ENCODE data around the gene GCH1.

GCH1 gene

DNA sequence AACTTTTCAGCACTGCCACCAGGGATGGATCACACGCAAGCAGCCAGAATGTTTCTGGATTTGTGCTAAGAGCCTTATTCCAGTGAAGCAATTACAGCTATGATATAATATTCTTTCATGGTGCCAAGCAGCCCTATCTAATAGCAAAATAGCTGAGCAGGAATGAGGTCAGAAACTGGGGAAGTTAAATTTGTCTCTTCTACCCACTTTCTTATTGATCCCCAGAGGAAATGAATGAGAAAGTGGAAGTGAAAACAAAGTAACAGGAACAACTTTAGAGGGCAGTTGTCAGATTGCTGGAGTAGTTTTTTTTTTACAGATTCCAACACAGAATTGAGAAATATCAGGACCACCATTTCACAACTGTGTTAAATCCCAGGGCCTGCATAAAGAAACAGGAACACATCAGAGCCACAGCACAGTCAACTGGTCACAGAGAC is 44.8 kb downstream of the GCH1 start:
- no peak for DNase-seq

DNA sequence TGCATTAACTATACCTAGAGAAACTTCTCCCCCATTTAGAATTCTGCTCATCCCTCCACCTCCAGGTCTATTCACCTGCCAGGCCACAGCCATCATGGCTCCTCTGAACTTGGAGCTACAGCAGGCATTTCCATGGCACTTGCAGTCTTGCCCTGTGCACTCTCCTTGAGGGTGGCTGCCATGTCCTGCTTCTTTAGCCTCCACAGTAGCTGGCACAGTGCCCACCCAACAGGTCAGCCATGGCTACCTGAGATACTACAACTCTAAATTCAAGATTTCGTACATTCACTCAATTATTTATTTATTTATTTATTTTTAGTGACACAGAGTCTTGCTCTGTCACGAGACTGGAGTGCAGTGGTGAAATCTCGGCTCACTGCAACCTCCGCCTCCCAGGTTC is 46.5 kb downstream of the GCH1 start:
- DNase-seq, result no peak

GRCh38 chr14:54854181-54854580 is 48.4 kb downstream of the GCH1 start:
- no peak for DNase-seq

- DNase-seq, result no peak
Observed at GRCh38 chr14:54853339-54853738, 49.3 kb downstream of the GCH1 start.

- no peak for DNase-seq
Observed at GRCh38 chr14:54852215-54852614, 50.4 kb downstream of the GCH1 start.

DNA sequence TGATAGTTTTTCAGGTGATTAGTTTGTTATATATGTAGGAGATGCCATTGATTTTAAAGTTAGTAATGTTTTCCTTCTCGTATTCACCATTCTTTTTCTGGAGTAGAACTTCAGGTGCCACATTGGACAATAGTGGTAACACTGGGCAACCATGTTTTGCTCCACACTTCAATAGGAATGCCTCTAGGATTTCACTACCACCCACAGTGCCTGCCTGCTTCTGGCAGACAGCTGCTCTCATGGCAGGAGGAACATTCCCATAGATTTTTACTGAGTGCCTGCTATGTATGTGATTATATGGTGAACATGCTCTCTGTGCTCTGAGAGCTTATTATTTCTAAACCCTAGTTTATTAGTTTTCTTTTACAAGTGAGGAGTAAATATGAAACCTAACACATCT is 53.7 kb downstream of the GCH1 start:
- no peak for DNase-seq

DNA sequence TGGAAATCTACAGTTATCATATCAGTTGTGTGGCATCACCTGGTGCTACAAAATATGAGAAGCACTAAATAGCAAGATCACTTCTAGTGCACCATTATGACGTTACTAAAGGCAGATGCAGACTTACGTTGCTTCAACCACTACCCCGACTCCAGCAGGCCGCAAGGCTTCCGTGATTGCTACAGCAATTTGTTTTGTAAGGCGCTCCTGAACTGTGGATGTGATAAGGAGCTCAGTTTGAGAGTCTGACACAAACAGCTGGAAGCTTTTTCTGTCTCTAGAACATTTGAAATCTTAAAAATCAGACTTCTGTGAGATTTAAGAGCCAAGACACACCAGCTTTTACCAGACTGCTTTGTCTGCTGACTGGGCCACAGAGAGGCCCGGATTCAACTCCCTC is 57.0 kb downstream of the GCH1 start:
- DNase-seq, result no peak

- DNase-seq, result no peak
Observed at GRCh38 chr14:54844479-54844878, 58.1 kb downstream of the GCH1 start.

DNA sequence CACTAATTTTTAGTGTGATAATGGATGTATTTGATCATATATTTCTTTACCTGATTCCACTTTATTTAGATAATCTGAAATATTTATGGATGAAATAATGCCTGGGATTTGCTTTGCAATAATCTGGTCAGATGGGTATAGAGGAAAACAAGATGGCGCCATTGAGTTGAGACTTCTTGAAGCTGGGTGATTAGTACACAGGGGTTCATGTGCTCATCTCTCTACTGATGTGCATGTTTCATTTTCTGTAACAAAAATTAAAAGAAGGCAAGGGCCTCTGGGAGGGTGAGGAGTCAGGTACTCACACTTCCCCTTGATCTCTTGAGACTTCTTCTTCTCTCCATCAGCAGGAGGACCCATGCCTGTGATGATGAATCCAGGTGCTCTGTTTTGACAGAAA is 61.8 kb downstream of the GCH1 start:
- no peak for DNase-seq

DNA sequence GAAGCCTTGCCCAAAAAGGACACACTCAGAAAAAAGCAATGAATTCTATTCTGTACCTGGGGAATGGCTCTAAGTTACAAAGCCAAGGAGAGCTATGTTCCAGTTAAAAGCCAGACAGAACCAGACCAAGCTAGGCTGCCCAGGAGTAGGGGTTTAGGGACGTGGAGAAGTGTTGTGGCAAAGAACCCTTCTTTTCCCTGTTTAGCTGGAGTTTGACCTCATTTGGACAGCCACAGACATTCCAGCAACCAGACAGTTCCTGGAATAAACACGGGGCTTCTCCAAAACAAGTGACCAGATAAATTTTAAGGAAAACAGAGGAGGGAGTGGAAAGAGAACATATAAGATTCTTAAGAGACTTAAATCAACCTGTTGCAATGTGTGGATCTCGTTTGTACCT is 62.3 kb downstream of the GCH1 start:
- DNase-seq, result no peak

DNA sequence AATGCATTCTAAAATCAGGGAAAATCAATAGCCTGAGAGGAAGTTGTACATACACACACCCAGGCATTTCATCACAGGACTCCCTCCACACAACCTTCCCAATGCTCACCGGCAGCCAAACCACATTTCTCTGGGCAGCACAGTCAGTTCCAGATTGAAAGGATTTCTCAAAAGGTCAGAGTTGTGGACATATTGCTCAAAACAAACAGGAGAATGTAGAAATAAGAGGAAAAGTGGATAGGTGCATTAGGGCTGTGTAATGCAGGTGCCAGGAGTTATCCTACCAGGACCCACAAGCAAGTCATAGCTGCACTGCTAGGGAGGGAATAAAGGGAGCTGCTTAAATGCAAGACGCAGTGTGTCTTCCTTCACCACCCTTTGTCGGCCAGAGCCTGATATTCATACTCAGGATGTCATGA is 62.9 kb downstream of the GCH1 start:
- no peak for DNase-seq

DNA sequence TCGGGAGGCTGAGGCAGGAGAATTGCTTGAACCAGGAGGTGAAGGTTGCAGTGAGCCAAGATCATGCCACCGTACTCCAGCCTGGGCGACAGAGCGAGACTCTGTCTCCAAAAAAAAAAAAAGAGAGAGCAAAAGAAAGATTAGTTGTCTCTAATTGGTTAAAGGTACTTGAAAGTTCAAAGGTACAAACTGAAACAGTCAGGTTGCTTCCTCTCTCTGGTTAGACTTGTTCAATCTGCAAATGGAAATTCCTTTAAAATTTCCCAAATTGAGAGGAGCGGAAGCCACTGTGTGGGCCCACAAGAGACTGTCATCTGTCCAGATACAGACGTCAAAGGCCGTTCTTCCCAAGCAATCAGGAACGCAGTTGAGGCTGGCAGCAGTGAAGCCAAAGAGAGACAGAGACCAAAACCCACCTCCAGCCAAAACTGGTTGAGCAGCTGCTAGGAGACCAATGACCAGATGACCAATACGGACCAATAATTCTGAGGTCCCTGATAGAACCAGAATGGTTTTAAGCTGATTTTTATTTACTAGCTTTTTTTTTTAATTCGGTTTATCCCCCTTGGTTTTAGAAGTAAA is 63.6 kb downstream of the GCH1 start:
- no peak for DNase-seq

GRCh38 chr14:54837508-54838149 is 65.0 kb downstream of the GCH1 start:
- DNase-seq, result no peak

DNA sequence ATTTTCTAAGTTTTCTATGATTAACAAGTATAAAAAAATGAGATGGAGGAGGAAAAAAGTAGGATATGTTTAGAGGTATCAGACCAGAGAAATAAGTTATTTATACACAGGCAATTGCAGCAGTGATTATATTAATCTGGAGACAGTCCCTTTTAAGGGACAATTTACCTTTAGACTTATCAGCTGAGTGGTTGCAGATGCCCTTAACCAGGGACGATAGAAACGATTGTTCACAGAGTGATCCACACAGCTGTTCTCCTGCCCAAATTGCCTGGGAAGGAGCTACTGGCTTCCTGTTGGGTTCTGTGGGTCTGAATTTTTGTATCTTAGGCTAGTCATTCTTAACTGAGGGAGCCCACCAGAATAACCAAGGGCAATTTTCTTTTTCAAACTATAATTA is 66.4 kb downstream of the GCH1 start:
- DNase-seq, result no peak

DNA sequence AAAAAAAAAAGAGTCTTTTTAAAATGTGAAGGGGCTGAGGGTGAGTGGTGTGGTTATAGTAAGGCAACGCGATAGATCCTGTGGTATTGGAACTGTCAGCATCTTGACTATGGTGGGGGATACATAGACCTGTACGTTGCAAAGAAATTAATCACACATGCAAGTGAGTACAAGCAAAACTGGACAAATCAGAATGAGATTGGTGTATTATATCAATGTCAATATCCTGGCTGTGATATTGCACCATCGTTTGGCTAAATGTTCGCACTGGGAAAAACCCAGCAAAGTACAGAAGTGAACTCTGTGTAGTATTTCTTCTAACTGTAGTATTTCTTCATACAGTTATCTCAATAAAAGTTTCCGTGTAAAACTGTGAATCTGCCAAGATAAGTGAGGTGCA is 67.9 kb downstream of the GCH1 start:
- no peak for DNase-seq

GRCh38 chr14:54834081-54834480 is 68.5 kb downstream of the GCH1 start:
- DNase-seq, result no peak

DNA sequence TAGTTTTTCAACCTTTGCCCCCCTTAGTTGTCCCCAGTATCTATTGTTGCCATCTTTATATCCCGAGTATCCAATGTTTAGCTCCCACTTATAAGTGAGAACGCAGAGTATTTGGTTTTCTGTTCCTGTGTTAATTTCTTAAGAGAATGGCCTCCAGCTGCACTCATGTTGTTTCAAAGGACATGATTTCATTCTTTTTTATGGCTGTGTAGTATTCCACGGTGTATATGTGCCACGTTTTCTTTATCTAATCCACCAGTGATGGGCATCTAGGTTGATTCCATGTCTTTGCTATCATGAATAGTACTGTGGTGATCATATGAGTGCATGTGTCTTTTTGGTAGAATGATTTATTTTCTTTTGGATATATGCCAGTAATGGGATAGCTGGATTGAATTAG is 72.0 kb downstream of the GCH1 start:
- DNase-seq, result no peak

DNA sequence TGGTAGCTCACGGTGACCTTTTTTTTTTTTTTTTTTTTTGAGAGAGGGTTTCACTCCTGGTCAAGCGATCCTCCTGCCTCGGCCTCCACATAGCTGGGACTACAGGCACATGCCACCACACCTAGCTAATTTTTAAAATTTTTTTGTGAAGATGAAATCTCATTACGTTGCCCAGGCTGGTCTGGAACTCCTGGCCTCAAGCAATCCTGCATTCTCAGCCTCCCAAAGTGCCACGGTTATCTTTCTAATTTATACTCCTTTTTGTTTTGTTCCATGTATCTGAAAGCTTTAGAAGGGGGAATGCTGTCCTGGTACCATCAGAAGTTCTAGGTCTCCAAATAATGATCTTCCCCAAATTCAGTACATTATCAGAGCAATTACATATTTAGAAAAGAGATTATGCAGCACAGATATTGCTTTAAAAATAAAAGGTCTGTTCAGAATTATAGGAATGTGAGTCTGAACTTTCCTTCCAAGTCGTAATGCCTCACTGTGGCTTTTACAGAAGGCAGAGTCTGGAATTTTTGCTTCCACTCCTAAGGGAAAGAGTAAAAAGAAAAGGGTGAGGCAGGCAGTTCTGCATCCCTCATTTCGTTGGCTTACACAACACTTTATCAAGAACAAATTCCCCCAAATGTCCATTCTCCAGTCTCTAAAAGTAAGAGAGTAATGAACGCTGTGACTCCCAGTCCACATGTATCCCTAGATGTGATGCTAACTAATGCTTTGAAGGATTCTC is 73.0 kb downstream of the GCH1 start:
- DNase-seq, result no peak

DNA sequence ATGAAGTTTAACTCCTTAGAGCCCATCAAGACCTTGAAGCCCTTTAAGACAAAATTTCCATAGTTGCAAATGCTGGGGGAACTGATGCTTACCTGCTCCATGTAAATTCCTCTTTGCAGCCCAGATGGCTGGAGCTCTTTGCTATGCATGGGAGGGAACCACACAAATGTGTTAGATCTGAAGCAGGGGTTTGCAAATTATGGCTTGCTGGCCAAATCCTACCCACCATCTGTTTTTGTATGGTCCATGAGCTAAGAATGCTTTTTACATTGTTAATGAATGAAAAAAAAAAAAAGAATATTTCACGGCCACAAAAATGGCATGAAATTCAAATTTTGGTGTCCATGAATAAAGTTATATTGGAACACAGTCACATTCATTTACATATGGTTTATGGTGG is 74.6 kb downstream of the GCH1 start:
- DNase-seq, result no peak

DNA sequence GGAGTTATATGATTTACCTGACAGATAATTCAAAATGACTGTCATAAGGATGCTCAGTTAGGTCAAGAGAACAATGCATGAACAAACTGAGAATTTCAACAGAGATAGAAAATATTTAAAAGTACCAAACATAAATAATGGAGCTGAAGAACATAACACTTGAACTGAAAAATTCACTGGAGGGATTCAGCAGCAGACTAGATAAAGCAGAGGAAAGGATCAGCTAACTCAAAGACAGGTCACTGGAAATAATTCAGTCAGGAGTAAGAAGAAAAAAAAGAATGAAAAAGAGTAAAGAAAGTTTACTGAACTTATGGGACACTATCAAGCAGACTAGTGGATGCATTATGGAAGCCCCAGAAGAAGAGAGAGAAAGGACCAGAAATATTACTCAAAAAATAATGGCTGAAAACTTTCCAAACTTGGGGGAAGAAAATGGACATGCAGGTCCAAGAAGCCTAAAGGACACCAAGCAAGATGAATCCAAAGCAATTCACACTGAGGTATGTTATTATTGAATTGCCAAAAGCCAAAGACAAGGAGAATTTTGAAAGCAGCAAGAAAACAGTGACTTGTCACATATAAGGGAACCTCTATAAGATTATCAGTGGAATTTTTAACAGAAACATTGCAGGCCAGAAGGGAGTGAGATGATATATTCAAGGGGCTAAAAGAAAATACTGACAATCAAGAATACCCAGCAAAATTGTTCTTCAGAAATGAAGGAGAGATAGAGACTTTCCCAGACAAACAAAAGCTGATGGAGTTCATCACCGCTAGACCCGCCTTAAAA is 78.7 kb downstream of the GCH1 start:
- no peak for DNase-seq

DNA sequence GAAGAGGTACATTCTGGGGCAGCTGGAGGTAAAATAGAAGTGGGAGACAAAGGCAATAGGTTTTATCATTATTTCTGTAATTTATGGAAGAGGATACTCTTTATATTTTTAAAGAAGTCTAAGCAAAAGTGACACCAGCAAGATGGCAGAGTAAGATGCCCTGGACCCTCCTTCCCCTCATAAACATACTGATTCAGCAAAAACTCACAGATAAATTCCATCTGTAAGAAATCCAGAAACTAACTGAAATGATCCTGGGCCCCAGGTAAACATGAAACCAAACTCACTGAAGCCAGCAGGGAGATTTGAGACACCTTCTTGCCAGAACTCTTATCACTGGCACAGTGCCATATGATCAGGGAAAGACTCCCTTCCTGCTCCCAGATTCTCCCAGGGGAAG is 79.9 kb downstream of the GCH1 start:
- no peak for DNase-seq

DNA sequence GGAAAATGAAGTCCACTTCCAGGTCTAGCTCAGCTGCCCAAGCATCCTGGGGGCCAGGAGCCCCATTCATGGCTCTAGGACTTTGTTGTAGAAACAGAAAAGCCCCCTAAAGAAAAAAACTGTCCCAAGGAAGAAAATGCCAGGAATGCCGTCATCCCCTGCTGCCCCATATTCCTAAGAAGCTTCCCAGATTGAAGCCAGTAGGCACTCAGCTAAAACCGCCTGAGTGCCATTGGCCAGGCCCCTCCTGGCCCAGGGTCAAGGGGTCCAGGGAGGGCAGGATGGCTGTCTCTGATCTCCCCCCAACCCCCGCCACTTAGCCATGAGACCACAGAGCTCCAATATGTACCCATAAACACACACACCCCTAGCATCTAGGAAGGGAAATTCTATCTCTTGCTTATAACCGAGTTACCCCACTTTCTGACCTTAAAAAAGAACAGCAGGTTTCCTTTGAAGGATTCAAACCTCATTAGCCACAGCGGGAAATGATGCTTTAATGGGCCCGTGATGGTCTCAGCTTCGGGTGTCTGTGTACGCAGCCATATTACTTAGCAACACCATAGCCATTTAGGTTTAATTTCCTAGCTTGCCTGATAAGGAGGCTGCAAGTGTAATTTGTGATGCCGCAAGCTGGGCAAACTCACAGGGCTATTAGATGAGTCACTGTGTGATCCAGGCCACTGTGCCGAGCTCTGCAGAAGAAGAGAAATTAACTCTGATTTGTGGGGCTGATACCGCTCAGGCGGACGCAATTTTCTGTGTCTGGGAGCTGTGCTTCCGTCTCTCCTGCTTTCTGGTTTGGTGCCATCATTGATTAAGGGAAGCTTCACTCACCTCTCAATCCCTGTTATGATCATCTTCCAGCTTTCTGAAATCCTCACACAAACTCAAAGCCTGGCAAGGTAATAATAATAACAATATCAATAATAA is 84.2 kb downstream of the GCH1 start:
- DNase-seq, result peak; percentile 19

DNA sequence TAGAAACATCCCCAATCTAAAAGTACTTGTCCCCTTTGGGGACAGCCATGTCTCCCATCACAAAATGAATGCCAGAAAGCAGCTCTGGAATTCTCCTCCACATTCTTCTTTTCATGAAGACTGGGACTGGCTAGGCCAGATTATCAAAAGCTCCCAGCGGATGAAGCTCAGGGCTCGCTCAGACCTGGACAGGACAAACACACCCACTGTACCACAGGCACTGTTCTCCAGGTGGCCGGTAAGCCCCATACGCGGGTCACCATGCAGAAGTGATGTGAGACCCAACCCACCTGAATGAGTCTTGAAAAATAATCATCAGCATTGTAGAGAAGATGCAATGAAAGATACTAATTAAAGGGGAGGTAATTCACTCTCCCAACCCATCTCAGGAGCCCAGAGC is 85.1 kb downstream of the GCH1 start:
- no peak for DNase-seq
